Stimulated activated CD8-positive, alpha-beta memory T cell treated with anti-CD3 and anti-CD28 coated beads, Interleukin-7, amount 100 ng/mL, for 1 hour (primary cell): ENCODE results near the gene GOLGA6L26.
"Not testable (repeated sequence)": the region's sequence is repeated elsewhere in the genome, so short reads cannot be mapped to it uniquely, and the experiment has no call there.

Experiments
- DNase-seq, 2 donors: peaks; one replicate each; pipeline ENCODE4 v3.0.0-alpha.2; 2020; ENCODE audit warnings: low read depth in 2 of 2

GOLGA6L26 gene, protein sequence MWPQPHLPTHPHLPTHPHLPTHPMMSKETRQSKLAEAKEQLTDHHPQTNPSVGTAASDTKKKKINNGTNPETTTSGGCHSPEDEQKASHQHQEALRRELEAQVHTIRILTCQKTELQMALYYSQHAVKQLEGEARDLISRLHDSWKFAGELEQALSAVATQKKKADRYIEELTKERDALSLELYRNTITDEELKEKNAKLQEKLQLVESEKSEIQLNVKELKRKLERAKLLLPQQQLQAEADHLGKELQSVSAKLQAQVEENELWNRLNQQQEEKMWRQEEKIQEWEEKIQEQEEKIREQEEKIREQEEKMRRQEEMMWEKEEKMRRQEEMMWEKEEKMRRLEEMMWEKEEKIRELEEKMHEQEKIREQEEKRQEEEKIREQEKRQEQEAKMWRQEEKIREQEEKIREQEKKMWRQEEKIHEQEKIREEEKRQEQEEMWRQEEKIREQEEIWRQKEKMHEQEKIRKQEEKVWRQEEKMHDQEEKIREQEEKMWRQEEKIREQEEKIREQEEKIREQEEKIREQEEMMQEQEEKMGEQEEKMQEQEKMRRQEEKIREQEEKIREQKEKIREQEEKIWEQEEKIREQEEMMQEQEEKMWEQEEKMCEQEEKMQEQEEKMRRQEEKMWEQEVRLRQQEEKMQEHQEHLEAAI

DNA sequence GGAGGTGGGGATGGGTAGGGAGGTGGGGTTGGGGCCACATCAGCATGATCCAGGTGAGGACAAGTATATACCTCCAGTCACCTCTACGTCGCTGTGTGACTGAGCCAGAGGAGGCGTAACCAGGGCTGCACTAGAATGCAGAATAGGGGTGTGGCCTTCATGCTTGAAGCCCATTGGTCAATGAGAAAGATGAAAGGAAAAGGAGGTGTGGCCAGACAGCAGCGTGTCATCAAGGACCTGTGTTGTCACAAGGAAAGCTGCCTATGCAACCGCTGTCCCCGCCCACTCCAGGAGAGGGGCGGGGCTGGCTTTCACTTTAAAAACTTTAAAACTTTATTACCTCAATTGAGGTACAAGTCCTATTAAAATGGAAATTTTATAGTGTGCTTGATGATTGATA is at the start of gene GOLGA6L26:
Gene GOLGA6L26, minus strand, starts transcription at position 101 of the 400 bp plus-strand sequence. Its CDS starts 61 bp downstream, at position 40.
- not testable (repeated sequence) for DNase-seq

DNA sequence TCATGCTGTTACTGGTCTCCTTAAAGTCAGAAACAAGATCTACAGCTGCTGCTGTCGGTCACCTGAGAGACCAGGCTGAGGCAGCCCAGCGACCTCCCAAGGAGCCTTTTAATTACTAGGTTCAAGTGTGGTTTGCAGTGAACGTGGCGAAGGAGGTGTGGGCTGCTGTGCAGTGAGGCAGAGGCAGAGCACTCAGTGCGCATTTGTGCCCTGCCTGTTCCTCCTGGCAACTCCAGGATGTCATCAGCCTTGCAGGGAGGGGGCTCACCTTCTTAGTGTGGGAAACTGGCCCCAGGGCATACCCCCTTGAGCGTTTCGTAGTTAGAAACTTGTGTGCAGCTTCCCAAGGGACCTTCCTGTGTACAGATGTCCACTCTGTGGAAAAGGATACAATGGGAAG is 47.2 kb upstream of the GOLGA6L26 start:
- DNase-seq = not testable (repeated sequence)

DNA sequence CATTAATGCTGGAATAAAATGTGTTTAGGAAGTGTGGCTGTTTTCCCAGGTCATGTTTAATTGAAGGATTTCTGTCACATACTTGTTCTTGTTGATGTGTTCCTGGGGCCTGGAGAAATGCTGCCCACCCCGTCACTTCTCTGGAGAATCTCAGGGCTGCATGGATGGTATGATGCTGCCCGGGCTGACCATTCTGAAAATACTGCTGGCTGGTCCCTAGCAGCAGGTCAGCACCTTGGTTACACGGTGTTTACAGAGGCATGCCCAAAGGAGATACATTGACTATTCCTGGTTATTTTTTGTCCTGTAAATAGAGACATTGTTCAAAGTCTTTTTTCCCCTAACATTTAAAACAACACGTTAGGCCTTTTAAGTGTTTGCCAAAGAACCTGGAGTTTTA is 46.7 kb upstream of the GOLGA6L26 start:
- not testable (repeated sequence) for DNase-seq

DNA sequence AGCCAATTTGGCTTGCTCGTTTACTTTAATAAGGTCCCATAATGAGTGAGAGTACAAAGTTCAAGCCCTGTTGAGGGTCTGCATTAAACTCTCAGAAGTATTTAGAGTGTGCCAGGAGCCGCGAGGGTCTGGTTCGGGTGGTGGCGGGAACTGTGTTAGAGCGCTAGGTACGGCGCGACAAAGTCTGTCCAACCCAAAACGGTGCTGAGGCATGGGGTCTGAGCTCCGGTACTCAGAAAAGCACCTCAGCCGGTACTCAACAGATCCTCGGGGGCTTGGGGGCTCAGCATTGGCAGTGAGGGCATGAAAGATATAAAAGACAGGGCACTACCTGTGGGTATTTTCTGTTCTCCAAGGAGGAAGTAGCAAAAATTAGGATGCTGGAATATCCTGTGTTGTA is 45.0 kb upstream of the GOLGA6L26 start:
- not testable (repeated sequence) for DNase-seq

DNA sequence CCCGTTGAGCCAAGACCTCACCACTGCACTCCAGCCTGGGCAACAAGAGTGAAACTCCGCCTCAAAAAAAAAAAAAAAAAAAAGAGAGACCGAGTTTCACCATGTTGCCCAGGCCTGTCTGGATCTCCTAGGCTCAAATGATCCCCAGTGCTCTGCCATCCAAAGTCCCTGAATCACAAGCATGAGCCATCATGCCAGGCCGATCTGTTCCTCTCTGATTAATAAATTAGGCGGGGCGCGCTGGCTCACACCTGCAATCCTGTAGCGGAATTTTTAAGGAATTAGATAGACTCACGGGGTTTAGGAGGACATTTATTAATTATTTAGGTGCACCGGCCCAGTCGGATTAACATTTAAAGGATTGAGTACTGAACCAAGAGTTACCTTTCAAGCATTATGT is 40.2 kb upstream of the GOLGA6L26 start:
- not testable (repeated sequence) for DNase-seq

DNA sequence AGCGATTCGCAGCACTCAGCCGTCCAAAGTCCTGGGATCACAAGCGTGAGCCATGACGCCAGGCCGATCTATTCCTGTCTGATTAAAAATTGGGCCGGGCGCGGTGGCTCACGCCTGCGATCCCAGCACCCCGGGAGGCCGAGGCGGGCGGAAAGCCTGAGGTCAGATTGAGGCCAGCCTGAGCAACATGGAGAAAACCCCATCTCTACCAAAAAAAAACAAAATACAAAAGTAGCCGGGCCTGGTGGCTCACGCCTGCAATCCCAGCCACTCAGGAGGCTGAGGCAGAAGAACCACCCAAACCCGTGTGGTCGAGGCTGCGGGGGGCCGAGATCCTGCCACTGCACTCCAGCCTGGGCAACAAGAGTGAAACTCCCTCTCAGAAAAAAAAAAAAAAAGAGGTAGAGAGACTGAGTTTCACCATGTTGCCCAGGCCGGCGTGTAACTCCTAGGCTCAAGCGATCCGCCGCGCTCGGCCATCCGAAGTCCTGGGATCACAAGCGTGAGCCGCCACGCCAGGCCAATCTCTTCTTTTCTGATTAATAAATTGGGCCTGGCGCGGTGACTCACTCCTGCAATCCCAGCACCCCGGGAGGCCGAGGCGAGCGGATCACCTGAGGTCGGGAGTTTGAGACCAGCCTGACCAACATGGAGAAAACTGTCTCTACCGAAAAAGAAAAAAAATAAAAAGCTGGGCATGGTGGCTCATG is 39.0 kb upstream of the GOLGA6L26 start:
- not testable (repeated sequence) for DNase-seq

DNA sequence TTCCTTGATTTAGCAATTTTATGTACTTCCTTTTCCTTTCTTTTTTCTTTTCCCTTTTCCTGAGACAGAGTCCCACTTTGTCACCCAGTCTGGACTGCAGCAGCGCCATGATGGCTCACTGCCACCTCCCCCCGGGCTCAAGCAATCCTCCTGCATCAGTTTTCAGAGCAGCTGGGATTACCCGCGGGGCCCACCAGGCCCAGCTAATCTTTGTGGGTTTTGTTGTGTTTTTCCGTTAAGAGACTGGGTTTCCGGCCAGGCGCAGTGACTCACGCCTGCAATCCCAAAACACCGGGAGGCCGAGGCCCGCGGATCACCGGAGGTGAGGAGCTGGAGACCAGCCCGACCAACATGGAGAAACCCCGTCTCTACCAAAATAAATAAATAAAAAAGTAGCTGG is 38.3 kb upstream of the GOLGA6L26 start:
- DNase-seq = no peak

DNA sequence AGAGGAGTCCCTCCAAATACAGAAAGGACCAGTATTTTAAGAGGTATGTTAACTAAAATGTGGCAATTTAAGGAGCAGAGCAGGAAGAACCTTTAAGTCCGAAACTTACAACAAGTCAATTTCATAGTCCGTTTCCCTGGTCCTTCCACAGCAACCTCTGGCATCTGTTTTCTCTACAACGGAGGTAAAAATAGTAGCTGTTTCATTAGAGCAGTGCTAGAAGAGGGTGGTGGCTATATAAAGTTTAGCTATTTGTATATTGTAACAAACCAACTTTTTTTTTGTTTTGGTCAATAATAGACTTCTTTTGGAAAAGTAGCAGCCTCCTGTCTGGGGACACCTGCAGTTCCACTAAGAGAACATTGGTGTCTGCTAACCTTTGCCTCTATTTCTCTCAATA is 37.9 kb upstream of the GOLGA6L26 start:
- not testable (repeated sequence) for DNase-seq

DNA sequence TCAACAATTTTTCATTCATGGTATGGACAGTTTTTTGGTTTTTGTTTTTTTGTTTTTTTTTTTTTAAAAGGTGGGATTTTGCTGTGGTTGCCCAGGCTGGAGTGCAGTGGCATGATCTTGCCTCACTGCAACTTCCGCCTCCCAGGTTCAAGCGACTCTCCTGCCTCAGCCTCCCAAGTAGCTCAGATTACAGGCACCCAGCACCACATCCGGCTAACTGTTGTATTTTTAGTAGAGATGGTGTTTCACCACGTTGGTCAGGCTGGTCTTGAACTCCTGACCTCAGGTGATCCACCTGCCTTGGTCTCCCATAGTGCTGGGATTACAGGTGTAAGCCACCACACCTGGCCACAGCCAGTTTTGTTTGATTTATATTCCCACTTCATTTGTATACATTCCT is 37.1 kb upstream of the GOLGA6L26 start:
- DNase-seq = not testable (repeated sequence)

DNA sequence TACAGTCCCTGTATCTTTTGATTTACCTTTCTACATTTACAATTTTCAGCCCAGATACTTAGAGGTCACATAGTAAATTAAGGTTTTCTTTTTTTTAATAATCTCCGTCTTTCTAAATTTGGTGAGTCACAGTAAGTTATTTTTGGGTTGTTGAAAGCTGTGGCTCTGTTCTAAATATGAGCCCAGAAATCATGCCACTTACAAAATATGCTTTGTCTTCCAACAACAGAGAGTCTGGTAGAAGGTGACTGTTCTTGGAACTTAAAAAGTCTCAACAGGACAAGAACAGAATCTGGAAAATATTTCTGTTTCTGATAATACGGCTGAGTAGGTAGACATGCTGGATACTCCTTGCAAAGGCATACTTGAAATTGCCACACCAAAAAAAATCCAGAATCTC is 36.6 kb upstream of the GOLGA6L26 start:
- no peak for DNase-seq

DNA sequence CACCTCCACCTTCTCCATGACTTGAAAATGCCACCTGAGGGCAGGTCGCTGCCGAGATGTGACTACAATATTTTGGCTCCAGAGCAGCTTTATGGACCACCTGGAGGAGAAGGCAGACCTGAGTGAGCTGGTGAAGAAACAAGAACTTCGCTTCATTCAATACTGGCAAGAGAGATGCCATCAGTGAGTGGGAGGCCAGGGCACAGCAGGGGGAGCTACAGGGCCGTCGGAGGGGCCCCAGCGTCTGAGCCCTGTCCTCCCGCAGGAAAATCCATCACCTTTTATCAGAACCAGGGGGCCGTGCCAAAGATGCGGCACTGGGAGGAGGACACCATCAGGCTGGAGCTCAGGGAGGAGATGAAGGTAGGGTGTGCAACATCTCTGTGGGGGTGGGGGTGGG is 30.3 kb upstream of the GOLGA6L26 start:
- DNase-seq = not testable (repeated sequence)

DNA sequence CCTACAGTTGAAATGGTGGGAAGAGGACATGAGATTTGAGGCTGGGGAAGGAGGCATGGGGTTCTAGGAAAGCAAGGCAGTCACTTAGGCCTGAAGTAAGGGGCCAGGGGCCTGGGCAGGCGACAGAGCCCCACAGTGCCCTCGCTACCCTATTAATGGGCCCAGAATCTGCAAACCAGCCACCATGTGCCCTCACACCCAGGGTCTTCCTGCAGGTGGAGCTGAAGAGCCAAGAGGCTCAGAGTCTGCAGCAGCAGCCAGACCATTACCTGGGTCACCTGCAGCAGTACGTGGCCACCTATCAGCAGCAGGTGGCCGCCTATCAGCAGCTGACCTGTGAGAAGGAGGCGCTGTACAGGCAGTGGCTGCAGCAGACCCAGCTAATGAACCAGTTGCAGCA is 28.6 kb upstream of the GOLGA6L26 start:
- not testable (repeated sequence) for DNase-seq

DNA sequence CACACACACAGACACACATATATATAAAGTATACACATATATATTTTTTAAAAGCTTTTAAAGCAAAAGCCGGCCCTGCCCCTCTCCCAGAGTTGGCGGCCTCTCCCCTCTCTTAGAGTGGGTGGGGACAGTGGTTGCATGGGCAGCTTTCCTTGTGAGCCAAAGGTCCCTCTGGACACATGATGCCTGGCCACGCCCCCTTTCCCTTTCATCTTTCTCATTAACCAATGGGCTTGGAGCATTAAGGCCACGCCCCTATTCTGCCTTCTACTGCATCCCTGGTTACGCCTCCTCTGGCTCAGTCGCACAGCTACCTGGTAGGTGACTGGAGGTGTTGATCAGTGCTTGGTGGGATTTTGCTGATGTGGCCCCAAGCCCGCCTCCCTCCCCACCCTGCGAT is 20.5 kb upstream of the GOLGA6L26 start, which contains the start of gene GOLGA8S:
Gene GOLGA8S, plus strand, starts transcription at position 301 of the 400 bp plus-strand sequence. Its CDS starts 62 bp downstream, at position 363.
- not testable (repeated sequence) for DNase-seq

DNA sequence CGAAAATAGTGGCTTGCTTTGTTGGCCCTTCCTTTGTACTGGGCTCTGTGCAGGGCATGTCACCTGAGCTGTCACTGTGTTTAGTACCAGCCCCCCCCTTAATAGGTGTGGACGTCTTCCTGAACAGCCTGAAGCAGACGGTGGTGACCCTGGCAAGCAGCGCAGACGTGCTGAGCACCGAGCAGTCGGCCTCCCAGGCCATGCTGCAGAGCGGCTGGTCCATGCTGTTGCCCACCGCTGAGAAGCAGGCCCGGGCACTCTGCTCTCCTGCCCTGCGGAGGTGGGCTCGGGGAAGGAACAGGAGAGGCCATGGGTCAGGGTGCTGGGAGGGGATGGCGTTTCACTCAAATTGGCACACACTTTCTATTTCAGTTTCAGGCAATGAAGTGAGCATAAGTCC is 22.8 kb downstream of the GOLGA6L26 start:
- not testable (repeated sequence) for DNase-seq

DNA sequence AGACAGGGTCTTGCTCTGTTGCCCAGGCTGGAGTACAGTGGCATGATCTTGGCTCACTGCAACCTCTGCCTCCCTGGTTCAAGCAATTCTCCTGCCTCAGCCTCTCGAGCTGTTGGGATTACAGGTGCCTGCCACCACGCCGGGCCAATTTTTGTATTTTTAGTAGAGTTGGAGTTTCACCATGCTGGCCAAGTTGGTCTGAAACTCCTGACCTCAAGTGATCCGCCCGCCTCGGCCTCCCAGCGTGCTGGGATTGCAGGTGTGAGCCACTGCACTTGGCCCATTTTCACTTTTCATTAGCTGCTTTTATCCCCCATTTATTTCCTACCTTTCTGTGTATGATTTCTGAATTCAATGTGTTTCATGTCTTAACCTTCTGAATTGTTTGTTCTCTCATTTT is 28.1 kb downstream of the GOLGA6L26 start:
- DNase-seq = not testable (repeated sequence)

DNA sequence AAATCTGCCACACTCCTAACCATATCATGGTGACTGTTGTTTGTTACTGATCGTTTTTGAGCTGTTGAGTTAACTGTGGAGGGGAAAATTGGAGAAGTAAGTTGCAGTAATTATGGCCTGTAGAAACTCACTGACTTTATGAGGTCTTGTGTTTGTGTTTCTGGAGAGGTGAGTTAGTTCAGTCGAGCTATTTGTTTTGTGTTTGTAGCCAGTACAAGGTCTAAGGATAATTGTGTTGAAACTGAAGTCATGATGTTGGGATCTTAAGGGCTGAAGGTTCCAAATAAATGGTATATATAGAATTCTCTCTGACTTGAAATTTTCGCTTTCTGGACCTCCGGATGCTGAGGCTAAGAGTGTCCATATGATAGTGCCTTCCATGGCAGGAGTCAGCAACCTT is 29.2 kb downstream of the GOLGA6L26 start:
- not testable (repeated sequence) for DNase-seq

DNA sequence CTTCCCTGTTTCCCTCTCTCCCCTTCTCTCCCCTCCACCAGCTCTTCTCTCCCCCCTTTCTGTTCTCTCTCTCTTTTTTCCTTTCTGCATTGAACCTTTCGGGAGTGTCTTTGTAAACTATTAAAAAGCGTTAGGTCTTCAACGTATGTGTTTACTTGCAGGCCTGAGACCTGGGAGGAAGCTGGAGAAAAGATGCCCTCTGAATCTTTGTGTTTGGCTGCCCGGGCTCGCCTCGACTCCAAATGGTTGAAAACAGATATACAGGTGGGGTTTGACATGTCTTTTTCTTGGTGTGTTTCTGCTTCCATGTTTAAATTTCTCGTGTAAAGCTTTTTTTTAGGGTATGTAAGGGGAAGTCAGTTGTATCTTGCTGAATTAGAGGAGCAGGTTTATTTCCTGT is 29.7 kb downstream of the GOLGA6L26 start:
- DNase-seq = not testable (repeated sequence)

DNA sequence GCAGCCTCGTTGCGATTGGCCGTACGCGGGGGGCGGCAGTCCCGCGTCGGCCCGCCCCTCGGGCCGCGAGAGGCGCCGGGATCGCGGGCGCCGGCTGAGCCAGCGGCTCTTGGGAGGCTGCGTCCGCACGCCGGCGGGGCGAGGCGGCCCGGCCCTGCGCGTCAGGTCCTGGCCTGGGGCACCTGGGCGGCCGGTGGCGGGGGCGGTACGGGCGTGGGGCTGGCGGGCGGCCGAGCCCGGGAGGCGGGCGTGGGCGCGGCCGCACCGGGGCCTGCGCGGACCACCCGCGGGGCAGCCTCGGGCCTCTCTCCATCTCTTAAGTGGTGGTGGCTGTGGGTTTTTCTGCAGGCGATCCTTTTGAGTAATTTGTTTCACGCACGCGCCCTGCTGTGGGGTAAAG is 30.3 kb downstream of the GOLGA6L26 start:
- not testable (repeated sequence) for DNase-seq

DNA sequence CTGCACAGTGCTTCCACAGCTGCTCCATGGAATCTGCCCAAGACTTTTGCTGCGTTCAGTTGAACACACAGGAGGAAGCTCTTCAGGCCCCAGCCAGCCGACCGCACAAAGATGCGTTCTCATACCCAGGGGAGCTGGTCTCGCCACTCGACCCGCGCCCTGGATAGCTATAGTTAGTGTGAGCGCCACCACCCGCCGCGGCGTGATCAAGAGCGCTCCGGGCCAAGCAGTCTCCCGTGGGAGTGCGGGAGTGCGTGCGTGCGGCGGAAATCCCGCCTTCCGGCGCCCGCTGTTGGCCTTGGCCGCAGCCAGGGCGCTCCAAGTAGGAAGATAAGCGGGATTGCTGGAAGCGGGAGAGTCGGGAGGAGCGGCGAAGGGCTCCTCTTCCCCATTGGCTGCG is 30.8 kb downstream of the GOLGA6L26 start:
- not testable (repeated sequence) for DNase-seq
